Parathyroid adenoma (tissue), 2 donors: Measurements from ENCODE around the gene BCAT1.

Source experiments
- H2AFZ ChIP-seq: fragments of 300-600 bp; sonication (generic); one replicate; pipeline ENCODE4 v1.7.0; 2017; ENCODE audit warnings: antibody characterized with exemption, mild to moderate bottlenecking
- H3K27ac ChIP-seq: fragments of 300-600 bp; sonication (generic); one replicate; pipeline ENCODE4 v1.7.0; 2017
- H3K27me3 ChIP-seq: fragments of 300-600 bp; sonication (generic); one replicate; pipeline ENCODE4 v1.7.0; 2017; ENCODE audit warnings: low read length; ENCODE audit not compliant: control insufficient read depth, insufficient read depth
- H3K36me3 ChIP-seq: fragments of 300-600 bp; sonication (generic); one replicate; pipeline ENCODE4 v1.7.0; 2017; ENCODE audit warnings: low read length; ENCODE audit not compliant: control insufficient read depth, insufficient read depth
- H3K4me1 ChIP-seq: fragments of 300-600 bp; sonication (generic); one replicate; pipeline ENCODE4 v1.7.0; 2017; ENCODE audit warnings: control low read depth
- H3K4me2 ChIP-seq: fragments of 300-600 bp; sonication (generic); one replicate; pipeline ENCODE4 v1.7.0; 2017; ENCODE audit warnings: low read length
- H3K4me3 ChIP-seq: fragments of 300-600 bp; sonication (generic); one replicate; pipeline ENCODE4 v1.7.0; 2017; ENCODE audit warnings: low read depth, low read length
- H3K79me2 ChIP-seq: fragments of 300-600 bp; sonication (generic); one replicate; pipeline ENCODE4 v1.7.0; 2017; ENCODE audit warnings: control low read depth
- H3K9ac ChIP-seq: fragments of 300-600 bp; sonication (generic); one replicate; pipeline ENCODE4 v1.7.0; 2017; ENCODE audit warnings: mild to moderate bottlenecking
- H3K9me3 ChIP-seq: fragments of 300-600 bp; sonication (generic); one replicate; pipeline ENCODE4 v1.7.0; 2017; ENCODE audit warnings: low read length; ENCODE audit not compliant: control insufficient read depth
- TF ChIP-seq, protein P1 (sequence below): fragments of 300-600 bp; sonication (generic); IDR thresholded peaks from one replicate; pipeline ENCODE4 v1.7.0; 2017; ENCODE audit warnings: antibody characterized with exemption, mild to moderate bottlenecking
- donor health status: primary hyperparathyroidism.

BCAT1 gene

DNA sequence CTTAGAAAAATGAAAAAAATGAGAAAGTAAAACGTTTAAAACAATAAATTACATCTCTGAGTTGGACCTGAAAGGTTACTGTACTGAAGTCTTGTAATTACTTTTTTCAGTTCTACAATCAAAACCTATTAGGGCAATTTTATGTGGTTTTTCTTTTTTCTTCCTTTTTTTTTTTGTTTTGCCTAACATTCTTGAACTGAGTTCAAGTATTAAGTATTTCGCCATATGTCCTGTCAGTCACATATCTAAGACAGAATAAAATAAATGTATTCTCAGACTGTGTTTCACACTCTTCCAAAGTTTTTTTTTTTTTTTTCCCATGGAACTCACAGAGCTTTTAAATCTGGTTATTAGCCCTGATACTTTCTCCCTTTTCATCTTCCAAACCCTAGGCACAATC is 172.0 kb downstream of the BCAT1 start:
- Histone ChIP-seq H2AFZ (no peak overlapping the region), H3K4me3 (no peak overlapping the region), H3K27ac (no peak overlapping the region), H3K9ac (no peak overlapping the region), H3K79me2 (no peaks in the 10 kb centered on the region), H3K4me1 (no peaks in the 10 kb centered on the region), H3K27me3 (no peaks in the 10 kb centered on the region), H3K9me3 (no peaks in the 10 kb centered on the region), H3K4me2 (no peak overlapping the region), H3K36me3 (no peaks in the 10 kb centered on the region)
- TF ChIP-seq, protein P1, sequence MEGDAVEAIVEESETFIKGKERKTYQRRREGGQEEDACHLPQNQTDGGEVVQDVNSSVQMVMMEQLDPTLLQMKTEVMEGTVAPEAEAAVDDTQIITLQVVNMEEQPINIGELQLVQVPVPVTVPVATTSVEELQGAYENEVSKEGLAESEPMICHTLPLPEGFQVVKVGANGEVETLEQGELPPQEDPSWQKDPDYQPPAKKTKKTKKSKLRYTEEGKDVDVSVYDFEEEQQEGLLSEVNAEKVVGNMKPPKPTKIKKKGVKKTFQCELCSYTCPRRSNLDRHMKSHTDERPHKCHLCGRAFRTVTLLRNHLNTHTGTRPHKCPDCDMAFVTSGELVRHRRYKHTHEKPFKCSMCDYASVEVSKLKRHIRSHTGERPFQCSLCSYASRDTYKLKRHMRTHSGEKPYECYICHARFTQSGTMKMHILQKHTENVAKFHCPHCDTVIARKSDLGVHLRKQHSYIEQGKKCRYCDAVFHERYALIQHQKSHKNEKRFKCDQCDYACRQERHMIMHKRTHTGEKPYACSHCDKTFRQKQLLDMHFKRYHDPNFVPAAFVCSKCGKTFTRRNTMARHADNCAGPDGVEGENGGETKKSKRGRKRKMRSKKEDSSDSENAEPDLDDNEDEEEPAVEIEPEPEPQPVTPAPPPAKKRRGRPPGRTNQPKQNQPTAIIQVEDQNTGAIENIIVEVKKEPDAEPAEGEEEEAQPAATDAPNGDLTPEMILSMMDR = no peak

- H3K9me3 ChIP-seq = no peaks in the 10 kb centered on the region
- H3K27ac ChIP-seq = no peak overlapping the region
- H3K36me3 ChIP-seq = no peaks in the 10 kb centered on the region
- no peak overlapping the region for H3K4me3 ChIP-seq
- no peak overlapping the region for H3K4me2 ChIP-seq
- H2AFZ ChIP-seq = no peak overlapping the region
- no peaks in the 10 kb centered on the region for H3K4me1 ChIP-seq
- TF ChIP-seq, protein P1 = no peak
- H3K27me3 ChIP-seq = no peaks in the 10 kb centered on the region
- H3K79me2 ChIP-seq = no peaks in the 10 kb centered on the region
- H3K9ac ChIP-seq = no peak overlapping the region
Measured at GRCh38 chr12:24775073-24775472, 173.8 kb downstream of the BCAT1 start.

DNA sequence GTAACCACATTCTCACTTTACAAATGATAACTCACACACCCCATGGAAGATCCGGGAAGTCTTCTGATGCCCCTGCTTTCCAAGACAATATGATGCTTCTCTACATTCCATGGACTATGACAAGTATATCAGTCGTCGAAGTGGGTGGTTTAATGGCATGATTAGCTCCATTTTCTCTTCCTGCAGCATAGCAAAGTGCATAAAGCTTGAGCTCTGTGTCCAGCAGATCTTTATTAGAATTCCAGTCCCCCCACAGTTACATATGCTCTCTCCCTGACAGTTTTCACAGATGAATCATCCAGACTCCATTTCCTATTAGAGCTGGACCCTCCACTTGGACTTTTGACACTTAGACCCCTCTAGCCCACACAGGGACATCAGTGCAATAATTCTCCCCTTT is 174.9 kb downstream of the BCAT1 start:
- Histone ChIP-seq H3K4me1 (no peaks in the 10 kb centered on the region), H3K27me3 (no peaks in the 10 kb centered on the region), H3K9me3 (no peaks in the 10 kb centered on the region), H3K4me3 (no peak overlapping the region), H3K27ac (no peak overlapping the region), H3K36me3 (no peaks in the 10 kb centered on the region), H3K79me2 (no peaks in the 10 kb centered on the region), H3K9ac (no peak overlapping the region), H2AFZ (no peak overlapping the region), H3K4me2 (no peak overlapping the region)
- TF ChIP-seq, protein P1 = no peak

DNA sequence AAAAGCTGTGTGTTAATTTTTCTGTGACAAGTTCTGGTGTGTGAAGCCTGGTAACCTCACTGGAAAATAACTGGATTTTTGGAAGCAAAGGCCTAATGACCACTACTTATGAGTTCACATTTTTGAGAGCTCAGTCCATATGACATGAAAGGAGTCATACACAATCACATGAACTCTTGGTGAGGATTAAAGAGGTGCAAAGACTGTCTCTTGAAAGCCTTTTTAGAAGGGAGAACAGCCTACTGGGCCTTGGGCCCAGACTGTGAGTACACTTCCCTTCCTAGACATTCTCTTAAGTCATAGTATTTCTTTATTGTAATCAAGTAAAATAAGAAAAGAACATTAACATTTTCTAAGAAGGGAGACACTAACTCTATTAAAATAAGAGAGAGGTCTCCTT is 176.1 kb downstream of the BCAT1 start:
- Histone ChIP-seq H2AFZ (no peak overlapping the region), H3K9ac (no peak overlapping the region), H3K9me3 (no peaks in the 10 kb centered on the region), H3K4me3 (no peak overlapping the region), H3K36me3 (no peaks in the 10 kb centered on the region), H3K27me3 (no peaks in the 10 kb centered on the region), H3K4me1 (no peaks in the 10 kb centered on the region), H3K27ac (no peak overlapping the region), H3K79me2 (no peaks in the 10 kb centered on the region), H3K4me2 (no peak overlapping the region)
- TF ChIP-seq, protein P1 = no peak

GRCh38 chr12:24770821-24771220 is 178.1 kb downstream of the BCAT1 start:
- no peak overlapping the region for H2AFZ ChIP-seq
- no peak overlapping the region for H3K4me2 ChIP-seq
- no peaks in the 10 kb centered on the region for H3K36me3 ChIP-seq
- H3K27ac ChIP-seq = no peak overlapping the region
- H3K79me2 ChIP-seq = no peaks in the 10 kb centered on the region
- no peak overlapping the region for H3K9ac ChIP-seq
- H3K9me3 ChIP-seq = no peaks in the 10 kb centered on the region
- TF ChIP-seq, protein P1 = no peak
- H3K27me3 ChIP-seq = no peaks in the 10 kb centered on the region
- no peaks in the 10 kb centered on the region for H3K4me1 ChIP-seq
- no peak overlapping the region for H3K4me3 ChIP-seq
